Neuronal stem cell (in vitro differentiated cells): ENCODE data around the gene FAM124B.

Source experiments
- DNase-seq: peaks from one replicate; pipeline ENCODE4 v3.0.0-alpha.2; 2013; ENCODE audit warnings: low spot score
- H2AFZ ChIP-seq: one replicate; pipeline ENCODE4 v1.6.1; 2013; ENCODE audit warnings: mild to moderate bottlenecking, low read length, inconsistent platforms
- H2AK5ac ChIP-seq: 2 replicates; pipeline ENCODE4 v1.6.1; 2013; ENCODE audit warnings: low read depth, mild to moderate bottlenecking, inconsistent platforms, low read length, moderate library complexity, mixed read lengths
- H2BK120ac ChIP-seq: 2 replicates; pipeline ENCODE4 v1.6.1; 2013; ENCODE audit warnings: low read depth, mild to moderate bottlenecking, inconsistent platforms, low read length, moderate library complexity, mixed read lengths
- H2BK12ac ChIP-seq: one replicate; pipeline ENCODE4 v1.6.1; 2013; ENCODE audit warnings: low read length, inconsistent platforms
- H2BK15ac ChIP-seq: 2 replicates; pipeline ENCODE4 v1.6.1; 2013; ENCODE audit warnings: mild to moderate bottlenecking, low read length, inconsistent platforms, mixed read lengths
- H2BK5ac ChIP-seq: one replicate; pipeline ENCODE4 v1.6.1; 2013; ENCODE audit warnings: inconsistent platforms, mild to moderate bottlenecking, low read length, moderate library complexity
- H3K14ac ChIP-seq: one replicate; pipeline ENCODE4 v1.6.1; 2013; ENCODE audit warnings: low read length, inconsistent platforms
- H3K18ac ChIP-seq: 2 replicates; pipeline ENCODE4 v1.6.1; 2013; ENCODE audit warnings: low read length, inconsistent platforms
- H3K23ac ChIP-seq: 2 replicates; pipeline ENCODE4 v1.6.1; 2013; ENCODE audit warnings: low read depth, mild to moderate bottlenecking, mixed read lengths, low read length, inconsistent platforms; ENCODE audit not compliant: poor library complexity
- H3K27ac ChIP-seq: replicated peaks from 3 replicates; pipeline ENCODE4 v1.5.1; 2013; ENCODE audit warnings: low read length, inconsistent platforms
- H3K27me3 ChIP-seq, 3 experiments: 2 replicates each; pipeline ENCODE4 v1.6.1; 2013; ENCODE audit warnings: low read length in 3 of 3, mild to moderate bottlenecking in 2 of 3, inconsistent platforms in 1 of 3, low read depth in 1 of 3, mixed read lengths in 1 of 3, moderate library complexity in 1 of 3; ENCODE audit not compliant: control insufficient read depth in 3 of 3, insufficient read depth in 3 of 3
- H3K36me3 ChIP-seq, 2 donors: replicated peaks in 1 of 2; 2 replicates each; pipeline ENCODE4 v1.6.1; 2013; ENCODE audit warnings: low read length in 2 of 2; ENCODE audit not compliant: control insufficient read depth in 2 of 2, insufficient read depth in 2 of 2
- H3K4ac ChIP-seq: 2 replicates; pipeline ENCODE4 v1.6.1; 2013; ENCODE audit warnings: inconsistent platforms, mild to moderate bottlenecking, low read length, moderate library complexity
- H3K4me1 ChIP-seq, 2 donors: 1 replicate in 1 of 2; 2 replicates in 1 of 2; pipeline ENCODE4 v1.6.1; 2013; ENCODE audit warnings: low read length in 2 of 2, low read depth in 1 of 2; ENCODE audit not compliant: control insufficient read depth in 2 of 2, insufficient read depth in 1 of 2
- H3K4me2 ChIP-seq: one replicate; pipeline ENCODE4 v1.6.1; 2013; ENCODE audit warnings: mild to moderate bottlenecking, low read length, inconsistent platforms; ENCODE audit not compliant: insufficient read depth, poor library complexity, severe bottlenecking
- H3K4me3 ChIP-seq, 2 donors: 2 replicates each; pipeline ENCODE4 v1.5.1; 2013; ENCODE audit warnings: low read length in 2 of 2, mild to moderate bottlenecking in 2 of 2, inconsistent platforms in 1 of 2, moderate library complexity in 1 of 2
- H3K79me1 ChIP-seq: one replicate; pipeline ENCODE4 v1.6.1; 2013; ENCODE audit warnings: low read depth, mild to moderate bottlenecking, inconsistent platforms, low read length, moderate library complexity
- H3K9ac ChIP-seq: one replicate; pipeline ENCODE4 v1.6.1; 2013; ENCODE audit warnings: mild to moderate bottlenecking, low read depth, low read length, inconsistent platforms; ENCODE audit not compliant: poor library complexity
- H3K9me3 ChIP-seq, 2 donors: replicated peaks in 1 of 2; 2 replicates each; pipeline versions ENCODE3 to v1.6.1; 2013; ENCODE audit warnings: low read length in 2 of 2, mild to moderate bottlenecking in 2 of 2, inconsistent platforms in 1 of 2, low read depth in 1 of 2, mixed read lengths in 1 of 2, moderate library complexity in 1 of 2; ENCODE audit not compliant: control insufficient read depth in 2 of 2, insufficient read depth in 1 of 2
- H4K8ac ChIP-seq: one replicate; pipeline ENCODE4 v1.6.1; 2013; ENCODE audit warnings: low read depth, mild to moderate bottlenecking, inconsistent platforms, low read length, moderate library complexity
- H4K91ac ChIP-seq: one replicate; pipeline ENCODE4 v1.6.1; 2013; ENCODE audit warnings: low read length, low read depth, mild to moderate bottlenecking, inconsistent platforms; ENCODE audit not compliant: poor library complexity
- WGBS, 2 donors: extraction: QIAGEN DNeasy Blood & Tissue Kit; methylation state at CpG; one replicate each; pipeline ENCODE4 v1.1.7; 2013; ENCODE audit warnings: missing lambda C conversion rate in 2 of 2, mixed read lengths in 1 of 2; ENCODE audit not compliant: insufficient read length in 2 of 2, insufficient replicate concordance in 1 of 2; ENCODE audit errors: extremely low coverage in 2 of 2; 5-methylcytosine and 5-hydroxymethylcytosine counted together

Gene FAM124B

GRCh38 chr2:224407241-224407701, 5.4 kb upstream of the FAM124B start:
- H3K4me1 ChIP-seq, result no peaks in the 10 kb centered on the region
- no peak overlapping the region for H3K4me3 ChIP-seq
- H3K23ac ChIP-seq, result no peak overlapping the region
- no peak overlapping the region for H4K8ac ChIP-seq
- no peak for DNase-seq
- no peak overlapping the region for H2BK120ac ChIP-seq
- H4K91ac ChIP-seq, result no peak overlapping the region
- no peak overlapping the region for H3K27ac ChIP-seq
- H3K4me2 ChIP-seq, result no peak overlapping the region
- H2BK12ac ChIP-seq, result no peak overlapping the region
- H3K18ac ChIP-seq, result no peak overlapping the region
- H2AFZ ChIP-seq, result no peak overlapping the region
- no peak overlapping the region for H2AK5ac ChIP-seq
- peaks cover 0 to 8% of the 10 kb centered on the region in 2 donors for H3K9me3 ChIP-seq
- no peak overlapping the region for H3K4ac ChIP-seq
- no peak overlapping the region for H2BK15ac ChIP-seq
- no peak overlapping the region for H3K14ac ChIP-seq
- peaks cover 0 to 2% (median 0%) of the 10 kb centered on the region in 3 experiments for H3K27me3 ChIP-seq
- no CpG with 5 or more reads among the region's 5 CpGs for WGBS, 2 donors
- no peak overlapping the region for H3K9ac ChIP-seq
- H2BK5ac ChIP-seq, result no peak overlapping the region
- H3K79me1 ChIP-seq, result no peaks in the 10 kb centered on the region
- H3K36me3 ChIP-seq, result no peaks in the 10 kb centered on the region

DNA sequence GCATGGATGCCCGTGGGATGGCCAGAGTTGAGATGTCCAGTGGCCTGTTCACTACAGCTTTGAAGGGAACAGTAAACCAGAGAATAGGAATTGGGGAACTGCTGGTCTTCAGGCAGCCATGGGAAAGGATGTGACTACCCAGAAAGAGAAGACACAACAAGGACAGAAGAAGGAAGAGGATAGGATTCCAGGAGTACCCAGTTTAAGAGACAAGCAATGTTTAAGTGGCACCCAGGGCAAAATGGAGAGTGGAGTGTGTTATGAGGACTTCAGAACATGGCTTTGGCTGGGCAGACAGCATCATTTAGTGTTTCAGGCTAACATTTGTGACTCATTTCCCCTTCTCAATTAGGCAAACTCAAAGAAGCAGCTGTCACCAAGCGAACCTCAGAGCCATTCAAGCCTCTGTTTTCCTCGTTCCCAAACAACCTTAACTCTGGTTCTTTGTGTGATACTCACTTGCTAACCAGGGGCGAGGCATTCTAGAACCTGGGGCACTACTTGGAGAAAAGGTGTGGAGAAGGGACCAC, 4.0 kb upstream of the FAM124B start:
- H3K27ac ChIP-seq, result no peak overlapping the region
- no peak overlapping the region for H3K14ac ChIP-seq
- H3K4me1 ChIP-seq, result peaks cover 3 to 4% of the 10 kb centered on the region in 2 donors
- no peak overlapping the region for H4K8ac ChIP-seq
- H3K23ac ChIP-seq, result no peak overlapping the region
- no peak overlapping the region for H3K4ac ChIP-seq
- DNase-seq, result no peak
- H2BK5ac ChIP-seq, result no peak overlapping the region
- no peak overlapping the region for H2AK5ac ChIP-seq
- H2BK120ac ChIP-seq, result no peak overlapping the region
- H2BK15ac ChIP-seq, result no peak overlapping the region
- H3K36me3 ChIP-seq, result no peaks in the 10 kb centered on the region
- no peak overlapping the region for H3K4me2 ChIP-seq
- H3K27me3 ChIP-seq, result peaks cover 0 to 2% (median 0%) of the 10 kb centered on the region in 3 experiments
- H2BK12ac ChIP-seq, result no peak overlapping the region
- H3K9ac ChIP-seq, result no peak overlapping the region
- H3K9me3 ChIP-seq, result peaks cover 0 to 8% of the 10 kb centered on the region in 2 donors
- H3K4me3 ChIP-seq, result no peak overlapping the region
- no peaks in the 10 kb centered on the region for H3K79me1 ChIP-seq
- WGBS, 2 donors, result no CpG with 5 or more reads among the region's 4 CpGs
- H3K18ac ChIP-seq, result no peak overlapping the region
- no peak overlapping the region for H4K91ac ChIP-seq
- H2AFZ ChIP-seq, result no peak overlapping the region

DNA sequence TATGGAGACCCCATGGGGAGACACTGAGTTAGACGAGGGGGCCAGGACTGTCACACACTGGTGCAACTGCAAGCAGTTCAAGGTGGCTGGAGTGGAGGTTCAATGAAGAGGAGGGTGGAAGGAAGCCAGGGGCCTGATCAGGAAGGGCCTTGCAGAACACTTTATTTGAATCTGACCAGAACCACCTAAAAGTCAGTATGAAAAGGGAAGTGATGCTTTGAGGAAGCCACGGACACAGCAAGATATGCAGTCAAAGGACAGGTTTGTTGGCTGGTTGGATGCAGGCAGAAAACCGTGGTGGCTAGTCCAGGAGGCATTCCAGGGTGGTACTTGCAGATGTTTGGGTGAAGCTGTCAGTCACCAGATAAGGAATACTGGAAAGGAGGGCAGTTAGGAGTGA, 3.5 kb upstream of the FAM124B start:
- WGBS, 2 donors, result no CpG with 5 or more reads among the region's 3 CpGs
- Histone ChIP-seq H3K36me3 (no peaks in the 10 kb centered on the region), H4K8ac (no peak overlapping the region), H3K4ac (no peak overlapping the region), H3K9ac (no peak overlapping the region), H2AFZ (no peak overlapping the region), H2BK12ac (no peak overlapping the region), H2AK5ac (peak overlapping the region; percentile 14), H4K91ac (no peak overlapping the region), H2BK120ac (no peak overlapping the region), H3K4me2 (no peak overlapping the region), H3K4me3 (no peak overlapping the region), H2BK15ac (no peak overlapping the region), H3K79me1 (no peaks in the 10 kb centered on the region), H3K9me3 (peaks cover 0 to 8% of the 10 kb centered on the region in 2 donors), H3K27me3 (peaks cover 0 to 2% (median 0%) of the 10 kb centered on the region in 3 experiments), H3K14ac (no peak overlapping the region), H3K4me1 (peaks cover 3 to 4% of the 10 kb centered on the region in 2 donors), H3K23ac (no peak overlapping the region), H2BK5ac (no peak overlapping the region), H3K18ac (no peak overlapping the region), H3K27ac (no peak overlapping the region)
- DNase-seq, result no peak

DNA sequence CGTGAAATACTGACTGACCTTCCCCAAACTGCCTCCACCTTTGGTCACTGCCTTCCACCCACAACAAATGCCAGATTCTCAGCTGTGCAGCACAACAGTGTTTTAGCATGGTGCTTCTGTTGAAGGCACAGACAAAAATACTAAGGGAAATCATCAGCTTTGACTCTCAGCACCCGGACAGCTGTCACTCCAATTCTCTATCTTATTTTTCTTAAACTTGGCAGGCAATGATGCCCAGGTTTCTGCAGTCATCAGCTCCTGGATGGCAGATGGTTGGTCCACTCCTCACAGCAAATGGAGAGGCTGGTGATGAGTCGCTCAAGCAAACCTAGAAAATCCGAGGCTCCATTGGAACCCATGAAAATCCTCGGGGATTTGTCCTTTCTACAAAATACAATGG, 2.9 kb upstream of the FAM124B start:
- H3K4me3 ChIP-seq, result no peak overlapping the region
- peaks cover 0 to 8% of the 10 kb centered on the region in 2 donors for H3K9me3 ChIP-seq
- no peaks in the 10 kb centered on the region for H3K79me1 ChIP-seq
- no peak overlapping the region for H3K4ac ChIP-seq
- no peak overlapping the region for H3K27ac ChIP-seq
- no peak overlapping the region for H3K14ac ChIP-seq
- no peak overlapping the region for H2BK15ac ChIP-seq
- H2BK120ac ChIP-seq, result no peak overlapping the region
- no CpG with 5 or more reads among the region's 5 CpGs for WGBS, 2 donors
- H2AK5ac ChIP-seq, result no peak overlapping the region
- H3K23ac ChIP-seq, result no peak overlapping the region
- no peak overlapping the region for H2BK5ac ChIP-seq
- no peak overlapping the region for H3K4me2 ChIP-seq
- no peak overlapping the region for H4K8ac ChIP-seq
- H3K4me1 ChIP-seq, result peaks cover 3 to 4% of the 10 kb centered on the region in 2 donors
- no peak overlapping the region for H2AFZ ChIP-seq
- no peak overlapping the region for H4K91ac ChIP-seq
- peaks cover 0 to 2% (median 0%) of the 10 kb centered on the region in 3 experiments for H3K27me3 ChIP-seq
- no peaks in the 10 kb centered on the region for H3K36me3 ChIP-seq
- H3K18ac ChIP-seq, result no peak overlapping the region
- no peak overlapping the region for H3K9ac ChIP-seq
- no peak overlapping the region for H2BK12ac ChIP-seq
- DNase-seq, result no peak
